Placental pericyte (primary cell): ENCODE measurements around the gene ZNF154. TPM values are rescaled to one million over a fixed set of nuclear protein-coding genes. Genes with fewer than 3 reads are reported as not detected.

Experiments used
- total RNA-seq: library from RNA; depleted of rRNA; stranded (reverse); fragments of >200 nt; gene quantifications from 2 replicates; pipeline ENCODE4 v1.2.3, GENCODE V29; 2012

The ZNF154 gene
- 2.3 and 3.3 TPM in 2 replicates for total RNA-seq

GRCh38 chr19:57708641-57709361, at the start of gene ZNF154:
ZNF154 (minus strand) TSS chr19:57709204; CDS start chr19:57708971, 233 bp downstream.

GRCh38 chr19:57746580-57747471, 37.8 kb upstream of the ZNF154 start, which contains the start of gene ZNF776:
ZNF776 (plus strand) TSS chr19:57746815; CDS start chr19:57747059, 244 bp downstream.

GRCh38 chr19:57668635-57669034, 40.4 kb downstream of the ZNF154 start, which contains the start of gene ZSCAN4:
ZSCAN4 (plus strand) TSS chr19:57668935; CDS start chr19:57676146, 7,211 bp downstream.

Other genes with a start within 250 kb of the ZNF154 start
- gene ZNF772, start 231.6 kb downstream of the ZNF154 start, total RNA-seq = 13.1 and 16.8 TPM in 2 replicates
- gene ZNF419, start 221.5 kb downstream of the ZNF154 start, total RNA-seq = 7.9 and 13.0 TPM in 2 replicates
- gene ZNF773, start 209.3 kb downstream of the ZNF154 start, total RNA-seq = 15.2 and 32.8 TPM in 2 replicates
- 3.9 and 6.9 TPM in 2 replicates for gene ZNF549, start 181.8 kb downstream of the ZNF154 start, total RNA-seq
- gene ZNF550, start 149.3 kb downstream of the ZNF154 start, total RNA-seq = 8.4 and 9.6 TPM in 2 replicates
- 6.3 and 8.6 TPM in 2 replicates for gene ZNF416, start 130.3 kb downstream of the ZNF154 start, total RNA-seq
- gene ZIK1, start 125.1 kb downstream of the ZNF154 start, total RNA-seq = 3.5 and 15.3 TPM in 2 replicates
- 2.2 and 11.0 TPM in 2 replicates for gene ZNF530, start 109.3 kb downstream of the ZNF154 start, total RNA-seq
- 29.1 and 32.1 TPM in 2 replicates for gene ZNF134, start 95.0 kb downstream of the ZNF154 start, total RNA-seq
- 11.2 and 11.6 TPM in 2 replicates for gene ZNF211, start 76.0 kb downstream of the ZNF154 start, total RNA-seq
- 0.22 TPM in 1 of 2 replicates, not detected in the other for gene ZSCAN4, start 40.3 kb downstream of the ZNF154 start, total RNA-seq
- gene ZNF551, start 27.2 kb downstream of the ZNF154 start, total RNA-seq = 5.7 and 12.2 TPM in 2 replicates
- gene ZNF671, start 18.4 kb upstream of the ZNF154 start, total RNA-seq = 6.1 and 7.4 TPM in 2 replicates
- 10.1 and 13.2 TPM in 2 replicates for gene ZNF776, start 37.6 kb upstream of the ZNF154 start, total RNA-seq
- gene ZNF586, start 60.5 kb upstream of the ZNF154 start, total RNA-seq = 12.5 and 12.9 TPM in 2 replicates
- 6.6 and 7.2 TPM in 2 replicates for gene ZNF552, start 105.7 kb upstream of the ZNF154 start, total RNA-seq
- 21.0 and 30.6 TPM in 2 replicates for gene ZNF587B, start 121.1 kb upstream of the ZNF154 start, total RNA-seq
- 34.1 and 37.8 TPM in 2 replicates for gene ZNF587, start 140.7 kb upstream of the ZNF154 start, total RNA-seq
- 7.0 and 13.9 TPM in 2 replicates for gene ZNF814, start 179.8 kb upstream of the ZNF154 start, total RNA-seq
- gene ZNF417, start 207.4 kb upstream of the ZNF154 start, total RNA-seq = 13.3 and 17.9 TPM in 2 replicates
- 3.1 and 4.0 TPM in 2 replicates for gene ZNF418, start 226.2 kb upstream of the ZNF154 start, total RNA-seq
- gene ZNF256, start 238.5 kb upstream of the ZNF154 start, total RNA-seq = 4.8 and 5.0 TPM in 2 replicates